Endometrial microvascular endothelial cells (primary cell): ENCODE data around the gene ACSL1. TPM values are rescaled to one million over a fixed set of nuclear protein-coding genes. Genes with fewer than 3 reads are reported as not detected.

Source experiments
- in situ Hi-C: cut with HindIII; loops from 2 replicates; pipeline ENCODE4 v1.10.0; 2017; ENCODE audit warnings: low sequenced_read_pairs, low pct_unique_long_range_greater_than_20kb; ENCODE audit errors: inconsistent ontology term
- total RNA-seq: library from RNA; depleted of rRNA; stranded (reverse); fragments of >200 nt; gene quantifications from one replicate; pipeline ENCODE4 v1.2.3, GENCODE V29; 2015; ENCODE audit errors: inconsistent ontology term

ACSL1 gene
- total RNA-seq, 1 donor from 2014 or later, result 19.0 TPM

DNA sequence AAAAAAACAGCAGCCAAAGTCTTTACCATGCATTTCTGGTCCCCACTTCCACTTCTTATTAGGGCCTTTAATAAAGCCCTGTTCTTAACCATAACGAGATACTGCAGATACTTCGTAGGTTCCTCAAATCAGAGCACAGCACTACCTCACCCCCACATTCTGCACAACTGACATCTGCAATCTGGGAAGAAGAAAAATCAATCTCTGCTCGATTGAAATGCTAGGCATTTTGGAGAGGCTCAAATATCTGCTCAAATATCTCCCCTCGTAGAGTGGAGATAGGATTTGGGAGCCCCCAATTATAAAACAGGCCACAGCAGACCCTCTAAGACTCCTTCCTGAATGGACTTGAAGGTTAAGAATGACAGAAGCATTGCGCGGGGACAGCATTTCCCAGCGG is 51.6 kb downstream of the ACSL1 start:
- in situ Hi-C loops, result no loop called here

GRCh38 chr4:184771416-184771815 is 54.4 kb downstream of the ACSL1 start:
- in situ Hi-C loops, result no loop called here

- in situ Hi-C loops, result no loop called here
Observed at GRCh38 chr4:184769141-184769765, 56.5 kb downstream of the ACSL1 start.

GRCh38 chr4:184768296-184768695 is 57.5 kb downstream of the ACSL1 start:
- in situ Hi-C loops, result no loop called here

GRCh38 chr4:184766446-184766845 is 59.3 kb downstream of the ACSL1 start:
- in situ Hi-C loops, result no loop called here

GRCh38 chr4:184765473-184766340 is 60.1 kb downstream of the ACSL1 start:
- in situ Hi-C loops, result no loop called here

DNA sequence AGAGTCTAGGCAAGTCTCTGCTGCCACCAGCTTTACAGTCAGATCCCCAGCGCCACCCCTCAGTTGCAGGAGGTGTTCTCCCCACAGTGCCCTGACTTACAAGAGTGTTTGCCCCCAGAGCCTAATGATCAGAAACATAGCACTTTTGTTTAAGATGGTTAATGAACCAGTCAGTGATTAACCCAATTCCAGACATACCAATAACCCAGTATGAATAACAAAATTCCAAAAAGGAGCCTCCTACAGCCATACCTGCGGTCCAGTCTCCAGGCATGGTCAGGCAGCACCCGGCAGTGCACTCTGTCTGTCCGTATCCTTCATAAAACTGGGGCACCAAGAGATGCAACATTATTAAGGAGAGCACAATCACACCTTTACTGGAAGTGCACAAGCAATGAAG is 61.2 kb downstream of the ACSL1 start:
- in situ Hi-C loops, result no loop called here

GRCh38 chr4:184763150-184763780 is 62.5 kb downstream of the ACSL1 start:
- in situ Hi-C loops, result no loop called here

DNA sequence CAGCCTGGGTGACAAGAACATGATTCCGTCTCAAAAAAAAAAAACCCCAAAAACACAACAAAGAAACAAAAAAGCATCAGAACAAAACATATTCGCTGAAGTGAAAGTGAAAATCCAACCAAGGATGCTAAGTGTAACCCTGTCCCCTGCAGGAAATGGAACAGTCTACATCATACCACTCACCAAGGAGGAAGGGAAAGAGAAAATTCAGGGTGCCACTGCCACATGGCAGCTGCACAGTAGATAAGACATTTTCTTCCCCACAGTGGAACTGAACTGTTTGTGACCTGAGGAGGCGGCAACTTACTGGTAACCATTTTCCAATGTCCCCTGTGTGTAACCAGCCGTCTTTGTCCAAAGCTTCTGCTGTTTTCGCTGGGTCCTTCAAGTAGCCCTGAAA is 63.7 kb downstream of the ACSL1 start:
- in situ Hi-C loops, result no loop called here

DNA sequence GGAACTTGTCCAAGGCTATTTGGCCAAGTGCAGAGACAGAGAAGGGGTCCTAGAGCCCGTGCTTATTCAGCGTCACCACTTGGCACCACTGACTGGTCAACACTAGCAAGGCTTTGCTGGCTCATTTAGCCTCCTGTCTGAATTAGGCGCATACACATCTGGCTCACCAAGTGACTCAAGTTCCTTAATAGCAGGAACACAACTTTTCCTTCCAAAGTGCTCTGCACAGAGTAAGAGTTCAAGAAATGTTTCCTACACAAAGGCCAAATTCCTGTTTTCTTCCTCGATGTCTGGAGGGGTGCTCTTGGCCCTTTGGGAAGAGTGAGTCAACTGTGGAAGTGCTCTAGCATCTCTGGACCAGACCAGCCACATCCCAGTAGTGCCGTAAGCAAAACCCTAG is 65.1 kb downstream of the ACSL1 start:
- in situ Hi-C loops, result no loop called here

- in situ Hi-C loops, result no loop called here
Observed at GRCh38 chr4:184757810-184758209, 68.0 kb downstream of the ACSL1 start.

- in situ Hi-C loops, result no loop called here
Observed at GRCh38 chr4:184756399-184756798, 69.4 kb downstream of the ACSL1 start.

DNA sequence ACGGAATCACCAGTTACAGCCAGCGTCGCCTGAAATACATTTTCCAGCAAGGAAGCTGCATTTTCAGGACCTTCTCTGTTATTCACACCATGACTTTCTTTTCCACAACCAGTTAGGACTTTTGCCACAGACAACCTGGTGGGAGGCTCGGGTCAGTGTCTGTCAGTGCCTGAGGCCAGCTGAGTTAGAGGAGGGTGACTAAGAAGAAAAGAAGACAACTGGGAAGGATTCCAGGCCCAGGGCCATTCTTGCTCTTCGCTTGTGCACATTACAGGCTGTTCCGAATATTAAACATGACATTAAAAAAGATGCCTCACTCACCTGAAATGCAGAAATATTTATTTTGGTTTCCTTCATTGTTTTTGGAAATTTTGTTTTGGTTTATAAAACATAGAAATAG is 70.5 kb downstream of the ACSL1 start:
- in situ Hi-C loops, result no loop called here

DNA sequence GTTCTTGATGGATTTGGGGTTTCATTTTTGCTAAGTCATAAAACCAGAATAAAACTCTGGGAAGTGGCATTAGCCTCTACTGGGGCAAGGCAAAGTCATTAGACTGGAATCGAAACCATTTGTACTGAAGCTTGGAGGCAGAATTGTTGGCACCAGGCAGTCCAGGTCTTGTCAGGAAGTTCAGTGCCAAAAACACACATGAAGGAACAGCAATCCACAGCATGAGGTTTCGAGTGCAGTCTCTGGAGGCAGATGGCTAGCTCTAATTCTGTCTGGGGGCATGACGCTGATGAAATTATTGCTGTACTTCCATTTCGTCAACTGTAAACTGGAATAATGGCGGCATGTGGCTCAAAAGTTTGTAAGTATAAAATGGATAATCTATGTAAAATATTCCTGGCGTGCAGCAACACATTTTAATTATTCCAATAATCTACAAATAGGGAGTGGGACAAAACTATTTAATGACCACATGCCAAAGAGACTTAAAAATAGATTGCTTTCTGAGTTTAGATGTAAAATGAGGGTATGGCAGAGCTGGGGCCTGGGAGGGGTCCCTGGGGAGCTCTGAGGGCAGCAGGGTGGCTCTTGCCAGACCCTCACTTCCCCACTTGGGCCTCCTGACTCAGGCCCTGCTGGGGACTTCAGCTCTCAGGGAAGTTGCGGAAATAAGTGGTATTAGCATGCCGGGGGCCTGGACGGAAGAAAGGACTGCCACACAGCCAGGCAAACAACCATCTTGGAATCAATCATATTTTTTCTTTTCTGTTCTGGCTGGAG is 73.1 kb downstream of the ACSL1 start:
- in situ Hi-C loops, result no loop called here

GRCh38 chr4:184751585-184751956 is 74.2 kb downstream of the ACSL1 start:
- in situ Hi-C loops, result no loop called here

DNA sequence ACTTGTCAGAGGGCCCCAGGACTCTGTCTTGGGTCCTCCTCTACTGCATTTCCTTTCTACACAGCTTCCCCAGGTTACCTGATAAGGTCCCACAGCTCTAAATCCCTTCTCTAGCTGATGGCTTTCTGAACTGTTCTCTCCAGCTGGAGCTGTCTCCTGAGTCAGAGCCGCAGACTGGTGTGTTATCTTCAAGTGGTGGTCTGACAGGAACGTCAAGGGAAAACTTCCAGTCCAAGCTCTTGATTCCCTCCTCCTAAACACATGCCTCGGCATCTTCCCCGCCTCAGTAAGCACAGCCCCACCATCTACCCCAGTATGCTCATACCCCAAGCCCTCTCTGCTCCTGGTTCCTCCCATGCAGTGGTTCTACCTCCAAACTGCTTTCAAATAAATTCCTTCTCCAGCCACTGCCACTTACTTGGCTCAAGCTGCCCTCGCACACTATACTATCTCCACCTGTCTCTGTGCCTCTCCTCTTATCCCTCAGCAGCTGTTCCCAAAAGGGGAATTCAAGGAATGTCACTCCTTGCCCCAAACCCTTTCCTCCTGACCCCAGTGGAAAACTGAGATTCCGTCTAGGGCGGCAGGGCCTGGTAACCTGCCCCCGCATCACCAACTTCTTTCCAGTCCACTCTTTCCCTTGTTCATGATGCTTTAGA is 74.7 kb downstream of the ACSL1 start:
- in situ Hi-C loops, result no loop called here

GRCh38 chr4:184748251-184748652 is 77.5 kb downstream of the ACSL1 start:
- in situ Hi-C loops, result no loop called here

DNA sequence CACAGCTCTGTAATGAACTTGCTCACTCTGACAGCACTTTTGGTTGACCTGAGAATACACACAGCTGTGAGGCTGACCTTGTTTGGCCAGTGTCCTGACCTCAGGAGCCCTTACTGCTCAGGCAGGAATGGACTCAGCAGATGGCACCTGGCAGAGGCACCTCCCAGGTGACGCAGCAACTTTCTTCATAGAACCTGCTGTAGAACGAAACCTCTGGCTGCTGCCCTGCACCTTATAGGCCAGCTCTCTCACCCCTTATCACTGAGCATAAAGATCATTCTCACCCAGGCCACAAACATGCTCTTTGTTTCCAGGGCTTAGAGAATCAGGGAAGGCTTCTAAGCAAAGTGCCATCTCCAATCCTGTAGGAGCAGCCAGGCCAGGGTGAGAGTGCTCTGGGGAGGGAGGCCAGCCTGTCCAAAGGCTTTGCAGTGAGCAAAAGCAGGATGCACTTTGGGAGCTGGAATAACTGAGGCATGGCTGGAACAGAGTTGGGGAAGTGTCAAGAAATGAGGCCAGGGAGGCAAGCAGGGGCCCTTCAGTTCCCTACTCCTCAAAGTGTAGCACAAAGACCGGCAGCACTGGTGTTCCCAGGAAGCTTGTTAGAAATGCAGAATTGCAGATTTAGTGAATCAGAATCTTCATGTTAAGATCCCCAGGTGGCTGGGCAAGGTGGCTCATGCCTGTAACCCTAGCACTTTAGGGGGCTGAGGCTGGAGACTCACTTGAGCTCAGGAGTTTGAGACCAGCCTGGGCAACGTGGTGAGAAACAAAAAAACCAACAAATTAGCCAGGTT is 78.5 kb downstream of the ACSL1 start:
- in situ Hi-C loops, result no loop called here
